Stomach (tissue), 9 donors: ENCODE results near the gene ASIC2. TPM values are rescaled to one million over a fixed set of nuclear protein-coding genes. Genes with fewer than 3 reads are reported as not detected.

Experiments
- DNase-seq, 2 donors: peaks; one replicate each; pipeline versions ENCODE4 v3.0.0 to v3.0.0-alpha.2; 2013 to 2019
- H3K27ac ChIP-seq, 5 donors: fragments of 200-600 bp in 4 of 5; sonication (generic) in 4 of 5; one replicate each; pipeline ENCODE4 v1.5.1; 2013 to 2019; ENCODE audit warnings: mild to moderate bottlenecking in 1 of 5, moderate library complexity in 1 of 5
- H3K27me3 ChIP-seq, 3 donors: fragments of 200-600 bp; sonication (generic); one replicate each; pipeline ENCODE4 v1.5.1; 2017 to 2019; ENCODE audit warnings: mixed run types in 1 of 3
- H3K36me3 ChIP-seq, 4 donors: fragments of 200-600 bp; sonication (generic); 1 replicate in 3 of 4; 2 replicates in 1 of 4; pipeline ENCODE4 v1.5.1; 2016 to 2019
- H3K4me1 ChIP-seq, 4 donors: fragments of 200-600 bp; sonication (generic); one replicate each; pipeline ENCODE4 v1.5.1; 2016 to 2019
- H3K4me3 ChIP-seq, 4 donors: fragments of 200-600 bp; sonication (generic) in 3 of 4; one replicate each; pipeline ENCODE4 v1.5.1; 2016 to 2019; ENCODE audit warnings: mild to moderate bottlenecking in 1 of 4
- H3K9me3 ChIP-seq, 4 donors: fragments of 200-600 bp; sonication (generic); one replicate each; pipeline ENCODE4 v1.5.1; 2016 to 2019
- CTCF ChIP-seq, 7 experiments: fragments of 450-650 bp in 4 of 7; fragments of 200-600 bp in 3 of 7; sonication (generic) in 3 of 7; IDR thresholded peaks; one replicate each; pipeline ENCODE4 v1.5.1; 2016 to 2019; ENCODE audit warnings: antibody characterized with exemption in 7 of 7, control low read depth in 2 of 7, mild to moderate bottlenecking in 1 of 7
- EP300 ChIP-seq: sonication (generic); formaldehyde crosslinking; IDR thresholded peaks from one replicate; pipeline ENCODE4 v1.6.1; 2017; ENCODE audit warnings: antibody characterized with exemption
- POLR2A ChIP-seq, 4 donors: fragments of 450-650 bp; IDR thresholded peaks; one replicate each; pipeline ENCODE4 v1.6.1; 2016; ENCODE audit warnings: antibody characterized with exemption in 4 of 4, control low read depth in 2 of 4, mild to moderate bottlenecking in 1 of 4, moderate library complexity in 1 of 4
- POLR2AphosphoS5 ChIP-seq, 3 donors: sonication (generic); formaldehyde crosslinking; IDR thresholded peaks; one replicate each; pipeline ENCODE4 v1.6.1; 2016; ENCODE audit warnings: antibody characterized with exemption in 3 of 3
- WGBS, 5 donors: extraction: QIAGEN DNeasy Blood & Tissue Kit in 3 of 5; methylation state at CpG; one replicate each; pipeline versions ENCODE4 v1.1.5 to v1.1.7; 2013 to 2018; 5-methylcytosine and 5-hydroxymethylcytosine counted together
- intact Hi-C: fragments of 100-400 bp; cut with DNase I; formaldehyde crosslinking; loops from one replicate; pipeline ENCODE4 v1.15.1; 2023; ENCODE audit warnings: low total_unique reads
- polyA plus RNA-seq, 3 donors: library from polyadenylated mRNA; stranded (reverse); fragments of 200-250 nt; gene quantifications; one replicate each; pipeline ENCODE4 v1.2.3, GENCODE V29; 2013
- total RNA-seq, 5 donors: library from RNA; depleted of rRNA; stranded (reverse); fragments of >200 nt; gene quantifications; one replicate each; pipeline versions ENCODE4 v1.1.0 to v1.2.3, GENCODE V29; 2014 to 2016
- donor health status: healthy with polysubstance abuse.
- donor health status: Bipolar disorder and iron deficiency.
- donor health status: healthy.

Gene ASIC2
- total and polyA plus RNA-seq, 8 donors = 0.13 to 0.18 TPM; not detected in 6

GRCh38 chr17:33164169-33164881 lies 128.8 kb downstream of the ASIC2 start:
- H3K9me3 ChIP-seq = no peaks in the 10 kb centered on the region
- no peak for TF ChIP-seq POLR2A (IDR thresholded peaks at IDR 0.05)
- no peak overlapping the region for H3K4me3 ChIP-seq
- intact Hi-C loops = no loop called here
- no peak overlapping the region for H3K27ac ChIP-seq
- WGBS, 5 donors = 54 to 76% (median 66%) methylated on average over 8 of the region's 8 CpGs
- peaks cover 0 to 63% (median 0%) of the 10 kb centered on the region in 3 donors for H3K27me3 ChIP-seq
- H3K4me1 ChIP-seq = peaks cover 0 to 4% (median 0%) of the 10 kb centered on the region in 4 donors
- no peaks in the 10 kb centered on the region for H3K36me3 ChIP-seq
- peak in 1 of 2 donors; percentile 65 for DNase-seq

GRCh38 chr17:33163533-33164168 lies 129.4 kb downstream of the ASIC2 start:
- Histone ChIP-seq H3K4me1 (peaks cover 0 to 4% (median 0%) of the 10 kb centered on the region in 4 donors), H3K4me3 (no peak overlapping the region), H3K36me3 (no peaks in the 10 kb centered on the region), H3K27me3 (peaks cover 0 to 62% (median 0%) of the 10 kb centered on the region in 3 donors), H3K27ac (no peak overlapping the region), H3K9me3 (no peaks in the 10 kb centered on the region)
- intact Hi-C loops = no loop called here
- TF ChIP-seq POLR2A (IDR thresholded peaks at IDR 0.05) (no peak), POLR2AphosphoS5 (IDR thresholded peaks at IDR 0.05) (no peak), EP300 (no peak), CTCF (IDR thresholded peaks at IDR 0.05) (no peak)
- WGBS, 5 donors = 83 to 88% (median 85%) methylated on average over 10 of the region's 10 CpGs
- DNase-seq = no peak

- TF ChIP-seq POLR2AphosphoS5 (IDR thresholded peaks at IDR 0.05) (no peak), EP300 (no peak), CTCF (IDR thresholded peaks at IDR 0.05) (no peak), POLR2A (IDR thresholded peaks at IDR 0.05) (no peak)
- Histone ChIP-seq H3K4me1 (no peaks in the 10 kb centered on the region), H3K9me3 (no peaks in the 10 kb centered on the region), H3K27me3 (peaks cover 0 to 8% (median 0%) of the 10 kb centered on the region in 3 donors), H3K27ac (no peak overlapping the region), H3K36me3 (no peaks in the 10 kb centered on the region), H3K4me3 (no peak overlapping the region)
- no peak for DNase-seq
- 57 to 62% (median 58%) methylated on average over 19 of the region's 19 CpGs for WGBS, 5 donors
- intact Hi-C loops = no loop called here
Measured at GRCh38 chr17:33154869-33155455, 138.1 kb downstream of the ASIC2 start.

GRCh38 chr17:33152783-33153182 lies 140.3 kb downstream of the ASIC2 start:
- no peaks in the 10 kb centered on the region for H3K36me3 ChIP-seq
- H3K27me3 ChIP-seq = no peaks in the 10 kb centered on the region
- DNase-seq = no peak
- no peak for TF ChIP-seq POLR2A (IDR thresholded peaks at IDR 0.05)
- TF ChIP-seq EP300 = no peak
- TF ChIP-seq POLR2AphosphoS5 (IDR thresholded peaks at IDR 0.05) = no peak
- no peak for TF ChIP-seq CTCF (IDR thresholded peaks at IDR 0.05)
- no peak overlapping the region for H3K4me3 ChIP-seq
- intact Hi-C loops = no loop called here
- no peak overlapping the region for H3K27ac ChIP-seq
- H3K4me1 ChIP-seq = no peaks in the 10 kb centered on the region
- no peaks in the 10 kb centered on the region for H3K9me3 ChIP-seq
- 43 to 58% (median 54%) methylated on average over 7 of the region's 7 CpGs for WGBS, 5 donors
